A673 (cell line): Measurements from ENCODE around the gene SECTM1. TPM values are rescaled to one million over a fixed set of nuclear protein-coding genes. Genes with fewer than 3 reads are reported as not detected.

Experiments
- BruUV-seq: library from RNA; stranded (reverse); fragments of 400-500 nt; replicated peaks from 2 replicates; lab custom pipeline; 2021; lab: Mats Ljungman, UMichigan
- CTCF ChIA-PET: fragments of 300-600 bp; sonication (Branson Sonifier 250); formaldehyde crosslinking; loops from one replicate; lab custom pipeline; 2022; ENCODE audit warnings: antibody characterized with exemption; lab: Charles Lee
- POLR2A ChIA-PET: fragments of 300-600 bp; sonication (Branson Sonifier 250); formaldehyde crosslinking; loops from one replicate; lab custom pipeline; 2022; ENCODE audit warnings: antibody characterized with exemption; ENCODE audit not compliant: low non-redundant PET; lab: Charles Lee
- DNase-seq: peaks from one replicate; pipeline ENCODE4 v3.0.0-alpha.2; 2015; ENCODE audit warnings: low spot score
- H3K27ac ChIP-seq: fragments of 200-600 bp; sonication (generic); 2 replicates; pipeline ENCODE4 v1.5.1; 2016; ENCODE audit warnings: mixed run types, low read depth, mild to moderate bottlenecking, mixed read lengths, antibody characterized with exemption, low read length; ENCODE audit not compliant: poor library complexity, severe bottlenecking
- H3K27me3 ChIP-seq: fragments of 200-600 bp; sonication (generic); replicated peaks from 2 replicates; pipeline ENCODE4 v1.6.1; 2017; ENCODE audit warnings: mixed run types, low read depth, mild to moderate bottlenecking, mixed read lengths, antibody characterized with exemption, low read length; ENCODE audit not compliant: insufficient read depth, poor library complexity
- H3K36me3 ChIP-seq: fragments of 200-600 bp; sonication (generic); 2 replicates; pipeline ENCODE4 v1.6.1; 2016; ENCODE audit warnings: mixed run types, mild to moderate bottlenecking, mixed read lengths, antibody characterized with exemption, low read length; ENCODE audit not compliant: insufficient read depth, poor library complexity, severe bottlenecking
- H3K4me1 ChIP-seq: fragments of 200-600 bp; sonication (generic); 2 replicates; pipeline ENCODE4 v1.6.1; 2017; ENCODE audit warnings: mixed run types, mild to moderate bottlenecking, mixed read lengths, antibody characterized with exemption, low read length; ENCODE audit not compliant: insufficient read depth, poor library complexity, severe bottlenecking
- H3K4me3 ChIP-seq: fragments of 200-600 bp; sonication (generic); 2 replicates; pipeline ENCODE4 v1.5.1; 2016; ENCODE audit warnings: low read depth, mixed run types, mild to moderate bottlenecking, mixed read lengths, low read length; ENCODE audit not compliant: poor library complexity, severe bottlenecking
- H3K9me3 ChIP-seq: fragments of 200-600 bp; sonication (generic); 2 replicates; pipeline ENCODE4 v1.6.1; 2016; ENCODE audit warnings: mixed run types, low read depth, mild to moderate bottlenecking, mixed read lengths, antibody characterized with exemption, low read length; ENCODE audit not compliant: poor library complexity, severe bottlenecking
- CTCF ChIP-seq: fragments of 300-800, 200-600 bp; sonication (generic); conservative IDR thresholded peaks from 2 replicates; pipeline ENCODE4 v1.5.1; 2017; ENCODE audit warnings: low read depth, mild to moderate bottlenecking, antibody characterized with exemption, low read length, moderate library complexity, mixed read lengths
- EZH2 ChIP-seq: fragments of 200-600 bp; sonication (generic); IDR thresholded peaks from 2 replicates; pipeline ENCODE4 v1.6.1; 2017; ENCODE audit warnings: borderline replicate concordance, low read depth, mild to moderate bottlenecking, mixed read lengths, antibody characterized with exemption, low read length; ENCODE audit not compliant: poor library complexity, severe bottlenecking
- intact Hi-C: fragments of 100-400 bp; cut with micrococcal nuclease; formaldehyde crosslinking; loops from one replicate; pipeline ENCODE4 v1.10.0; 2022; ENCODE audit not compliant: unreplicated experiment
- total RNA-seq: library from RNA; stranded (reverse); gene quantifications from 2 replicates; pipeline ENCODE4 v1.2.3, GENCODE V29; 2021

Gene SECTM1
- total RNA-seq, 1 experiment from 2014 or later, result 1.4 TPM

DNA sequence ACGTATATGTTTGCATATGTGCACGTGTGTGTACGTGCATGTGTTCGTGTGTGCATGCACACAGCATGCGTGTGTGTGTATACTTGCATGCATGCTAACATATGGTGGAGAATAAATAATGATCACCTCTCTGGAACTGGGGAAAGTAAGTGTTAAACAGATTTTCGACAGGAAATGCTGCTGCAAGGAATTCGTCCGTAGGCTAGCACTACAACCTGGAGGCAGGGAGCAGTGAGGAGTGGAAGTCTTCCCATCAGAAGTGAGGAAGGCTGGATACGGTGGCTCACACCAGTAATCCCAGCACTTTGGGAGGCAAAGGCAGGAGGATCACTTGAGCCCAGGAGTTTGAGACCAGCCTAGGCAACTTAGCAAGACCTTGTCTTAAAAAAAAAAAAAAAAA, 55.3 kb downstream of the SECTM1 start:
- no peak for TF ChIP-seq CTCF
- no peak for TF ChIP-seq EZH2
- BruUV-seq, result no TSS peak
- POLR2A ChIA-PET, result no interaction called here
- peaks cover 8% of the 10 kb centered on the region for H3K4me1 ChIP-seq
- no peaks in the 10 kb centered on the region for H3K9me3 ChIP-seq
- no peak for DNase-seq
- no peak overlapping the region for H3K27ac ChIP-seq
- H3K27me3 ChIP-seq, result no peaks in the 10 kb centered on the region
- intact Hi-C loops, result no loop called here
- H3K36me3 ChIP-seq, result no peaks in the 10 kb centered on the region
- CTCF ChIA-PET, result no interaction called here
- H3K4me3 ChIP-seq, result no peak overlapping the region

- intact Hi-C loops, result no loop called here
- no peak overlapping the region for H3K4me3 ChIP-seq
- H3K4me1 ChIP-seq, result peaks cover 6% of the 10 kb centered on the region
- H3K36me3 ChIP-seq, result no peaks in the 10 kb centered on the region
- no peak overlapping the region for H3K27ac ChIP-seq
- ChIA-PET POLR2A (no interaction called here), CTCF (no interaction called here)
- TF ChIP-seq EZH2, result no peak
- no peak for TF ChIP-seq CTCF
- no peak for DNase-seq
- BruUV-seq, result no TSS peak
- no peaks in the 10 kb centered on the region for H3K9me3 ChIP-seq
- H3K27me3 ChIP-seq, result no peaks in the 10 kb centered on the region
Observed at GRCh38 chr17:82277851-82278250, 55.7 kb downstream of the SECTM1 start.

DNA sequence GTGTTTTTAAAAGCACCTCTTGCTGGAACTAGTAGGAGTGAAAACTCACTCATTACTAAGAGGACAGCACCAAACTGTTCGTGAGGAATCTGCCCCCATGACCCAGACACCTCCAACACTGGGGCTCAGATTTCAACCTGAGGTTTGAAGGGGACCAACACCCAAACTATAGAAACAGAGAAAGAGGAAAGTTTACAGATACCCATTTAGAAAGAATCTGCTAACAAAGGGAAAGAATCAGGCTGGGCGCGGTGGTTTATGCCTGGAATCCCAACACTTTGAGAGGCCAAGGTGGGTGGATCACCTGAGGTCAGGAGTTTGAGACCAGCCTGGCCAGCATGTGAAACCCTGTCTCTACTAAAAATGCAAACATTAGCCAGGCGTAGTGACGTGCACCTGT, 56.6 kb downstream of the SECTM1 start:
- TF ChIP-seq EZH2 (no peak), CTCF (no peak)
- BruUV-seq, result no TSS peak
- Histone ChIP-seq H3K4me1 (peaks cover 6% of the 10 kb centered on the region), H3K27ac (no peak overlapping the region), H3K4me3 (no peak overlapping the region), H3K9me3 (no peaks in the 10 kb centered on the region), H3K36me3 (peaks cover 3% of the 10 kb centered on the region), H3K27me3 (no peaks in the 10 kb centered on the region)
- intact Hi-C loops, result no loop called here
- no peak for DNase-seq
- CTCF ChIA-PET, result interaction anchor here (0.7 kb wide), 1 partner anchor 26 kb away, joined by 4 read pairs; no protein-coding TSS in a partner anchor
- POLR2A ChIA-PET, result no interaction called here
